Left colon (tissue), 2 donors: ENCODE data around the gene SHH. TPM values are rescaled to one million over a fixed set of nuclear protein-coding genes. Genes with fewer than 3 reads are reported as not detected.

ENCODE experiments used
- ATAC-seq: fragments of 200-7000 bp; cut with Tn5 transposase; one replicate; pipeline ENCODE4 v1.9.1; 2020; ENCODE audit warnings: mild to moderate bottlenecking, moderate library complexity
- DNase-seq, 2 donors: peaks; one replicate each; pipeline ENCODE4 v3.0.0-alpha.2; 2020
- intact Hi-C, 2 donors: fragments of 100-400 bp; cut with DNase I in 1 of 2; cut with micrococcal nuclease in 1 of 2; formaldehyde crosslinking; loops; one replicate each; pipeline versions ENCODE4 v1.11.2 to v1.14.0; 2022; cut with DNase I, micrococcal nuclease
- total RNA-seq, 2 donors: library from RNA; stranded (reverse); fragmentation: NEBNext Ultra II Directional; extraction: Animal tissue kit (Norgen Biotek cat#: 25700); gene quantifications; one replicate each; pipeline ENCODE4 v1.2.1, GENCODE V29; 2021
- donor health status: DM: no; HTN: no; CAD: no.
- donor health status: DM: yes; HTN: yes; CAD: no.

SHH gene
- total RNA-seq, 2 donors from 2014 or later: 3.4 to 9.4 TPM

- no peak for DNase-seq
- no peak for ATAC-seq
- intact Hi-C loops: loop anchor here in 1 of 2 donors (5.0 to 10.0 kb wide), 2 partner anchors 676 to 963 kb away; no protein-coding TSS in a partner anchor
Measured at GRCh38 chr7:155798673-155799439, 13.4 kb downstream of the SHH start.

- DNase-seq: no peak
- intact Hi-C loops: loop anchor here in 1 of 2 donors (5.0 to 10.0 kb wide), 2 partner anchors 677 to 965 kb away; no protein-coding TSS in a partner anchor
- ATAC-seq: peak; percentile 26
Measured at GRCh38 chr7:155797262-155798250, 14.7 kb downstream of the SHH start.

DNA sequence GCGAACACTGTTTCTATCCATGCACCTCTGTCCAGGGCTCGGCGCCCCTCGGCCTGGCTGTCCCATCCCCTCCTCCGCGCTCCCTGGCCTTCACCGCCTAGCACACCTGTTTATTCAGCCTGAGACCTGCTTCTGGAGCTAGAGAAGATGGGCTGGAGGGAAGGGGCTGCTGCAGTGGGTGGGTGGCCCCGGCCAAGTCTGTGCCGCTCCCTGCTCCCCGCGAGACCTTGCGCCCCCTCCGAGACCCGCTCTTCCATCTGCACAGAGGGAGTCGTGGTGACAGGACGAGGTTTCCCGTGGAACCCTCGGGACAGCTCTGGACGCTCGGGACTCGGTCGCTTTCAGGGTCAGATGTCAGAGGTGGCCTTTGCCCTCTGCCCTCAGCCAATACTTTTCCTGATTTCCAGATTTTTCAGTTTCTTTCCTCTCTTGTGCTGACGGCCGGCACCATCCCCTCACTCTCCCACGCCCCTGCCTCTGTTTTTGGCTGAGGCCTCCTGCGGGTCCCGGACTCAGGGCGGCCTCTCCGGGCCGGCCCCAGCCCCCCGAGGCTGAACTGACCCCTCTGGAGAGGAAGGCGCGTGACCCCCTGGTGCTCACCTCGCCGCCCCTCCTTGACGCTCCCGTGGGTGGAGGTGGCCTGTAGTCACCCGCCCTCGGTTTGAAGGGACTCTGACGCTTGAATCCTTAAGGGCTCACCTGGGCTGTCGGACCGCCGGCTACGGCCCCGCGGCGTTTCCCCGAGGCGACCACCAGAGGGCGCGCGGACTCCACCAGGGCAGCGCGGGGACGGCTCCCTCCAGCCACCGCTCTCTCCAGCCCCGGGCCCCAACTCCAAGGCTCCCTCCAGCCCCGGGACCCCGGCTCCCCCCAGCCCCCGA lies 15.6 kb downstream of the SHH start:
- DNase-seq (peak in 1 of 2 donors; percentile 76), ATAC-seq (peak; percentile 89)
- intact Hi-C loops: loop anchor here in 1 of 2 donors (5.0 to 10.0 kb wide), 2 partner anchors 678 to 966 kb away; no protein-coding TSS in a partner anchor

DNA sequence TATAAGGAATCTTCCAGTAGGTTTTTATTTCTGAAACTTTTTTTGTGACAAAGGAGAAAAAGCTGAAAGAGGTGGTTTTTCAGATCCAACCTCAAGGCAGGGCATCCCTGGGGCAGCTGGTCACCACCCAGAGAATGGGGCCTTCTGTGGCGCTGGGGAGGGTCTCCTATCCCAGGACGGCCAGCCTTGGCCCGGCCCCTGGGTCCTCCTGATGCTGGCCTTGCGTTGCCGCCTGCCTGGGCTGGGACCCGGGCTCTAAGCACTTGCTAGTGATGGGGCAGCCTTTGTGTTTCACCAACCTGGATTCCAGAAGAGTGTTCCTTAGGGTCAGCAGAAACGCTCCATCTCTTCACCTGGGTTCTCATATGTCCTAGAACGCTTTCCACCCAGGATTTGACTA lies 16.3 kb downstream of the SHH start:
- DNase-seq: no peak
- no peak for ATAC-seq
- intact Hi-C loops: loop anchor here in 1 of 2 donors (5.0 to 10.0 kb wide), 2 partner anchors 679 to 966 kb away; no protein-coding TSS in a partner anchor

GRCh38 chr7:155795401-155795800 lies 16.9 kb downstream of the SHH start:
- intact Hi-C loops: loop anchor here in 1 of 2 donors (5.0 to 10.0 kb wide), 2 partner anchors 679 to 967 kb away; no protein-coding TSS in a partner anchor
- ATAC-seq: no peak
- no peak for DNase-seq

DNA sequence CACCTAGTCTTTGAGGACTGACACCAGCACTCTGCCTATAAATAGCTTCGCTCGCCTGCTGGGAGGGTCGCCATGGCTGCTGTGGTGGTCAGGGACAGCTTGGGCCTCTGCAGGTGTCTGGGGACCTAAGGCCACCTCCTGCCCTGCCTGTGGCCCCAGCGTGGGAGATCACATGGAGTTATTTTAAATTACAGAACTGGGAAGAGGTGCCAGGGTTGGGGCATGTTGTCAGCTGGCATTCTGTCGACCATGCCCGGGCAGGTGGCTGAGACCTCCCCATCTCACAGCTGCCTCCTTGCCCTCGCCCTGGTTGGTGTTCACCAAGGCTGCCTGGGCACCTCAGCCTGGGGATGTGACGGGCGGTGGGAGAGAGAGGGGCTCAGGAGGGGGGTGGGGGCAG lies 18.1 kb downstream of the SHH start:
- intact Hi-C loops: loop anchor here in 1 of 2 donors (10.0 kb wide), 1 partner anchor 681 kb away; no protein-coding TSS in a partner anchor
- DNase-seq (no peak), ATAC-seq (no peak)

DNA sequence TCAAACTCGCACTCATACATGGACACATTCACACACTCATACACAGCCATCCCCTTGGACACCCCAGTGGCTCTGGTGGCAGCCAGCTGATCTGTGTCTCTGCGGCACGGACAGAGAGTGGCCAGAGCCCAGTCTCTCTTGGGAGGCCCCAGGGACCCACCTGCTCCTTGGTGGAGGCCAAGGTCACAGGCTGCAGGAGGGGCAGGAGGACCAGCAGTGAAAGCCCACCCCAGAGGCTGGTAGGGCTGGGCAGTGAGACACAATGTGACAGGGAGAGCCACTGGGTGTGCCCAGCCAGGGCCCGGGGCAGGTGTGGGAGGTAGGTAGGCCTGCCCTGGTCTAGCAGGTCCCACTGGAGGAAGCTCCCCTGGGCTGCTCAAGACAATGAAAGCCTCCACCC lies 18.5 kb downstream of the SHH start:
- DNase-seq: no peak
- intact Hi-C loops: loop anchor here in 1 of 2 donors (10.0 kb wide), 1 partner anchor 681 kb away; no protein-coding TSS in a partner anchor
- no peak for ATAC-seq

GRCh38 chr7:155792999-155793560 lies 19.2 kb downstream of the SHH start:
- no peak for ATAC-seq
- intact Hi-C loops: loop anchor here in 1 of 2 donors (10.0 kb wide), 1 partner anchor 682 kb away; no protein-coding TSS in a partner anchor
- DNase-seq: no peak

GRCh38 chr7:155792315-155792960 lies 19.8 kb downstream of the SHH start:
- no peak for ATAC-seq
- DNase-seq: no peak
- intact Hi-C loops: loop anchor here in 1 of 2 donors (10.0 kb wide), 1 partner anchor 682 kb away; no protein-coding TSS in a partner anchor

DNA sequence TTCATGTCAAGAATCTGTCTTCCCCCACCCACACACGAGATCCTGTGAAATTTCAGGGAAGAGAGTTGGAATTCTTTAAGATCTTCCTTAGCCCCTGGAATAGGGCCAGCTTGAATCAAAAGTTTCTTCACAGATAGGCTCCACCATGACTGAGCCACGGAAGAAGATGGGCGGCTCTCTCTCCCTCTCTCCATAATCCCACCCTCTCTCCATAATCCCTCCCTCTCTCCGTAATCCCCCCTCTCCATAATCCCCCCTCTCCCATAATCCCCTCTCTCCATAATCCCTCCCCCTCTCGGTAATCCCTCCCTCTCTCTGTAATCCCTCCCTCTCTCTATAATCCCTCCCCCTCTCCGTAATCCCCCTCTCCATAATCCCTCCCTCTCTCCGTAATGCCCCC lies 20.4 kb downstream of the SHH start:
- DNase-seq: no peak
- intact Hi-C loops: loop anchor here in 1 of 2 donors (10.0 kb wide), 1 partner anchor 683 kb away; no protein-coding TSS in a partner anchor
- no peak for ATAC-seq

- intact Hi-C loops: loop anchor here in 1 of 2 donors (10.0 kb wide), 1 partner anchor 684 kb away; no protein-coding TSS in a partner anchor
- DNase-seq: no peak
- ATAC-seq: no peak
Measured at GRCh38 chr7:155791214-155791737, 21.0 kb downstream of the SHH start.

- ATAC-seq: no peak
- intact Hi-C loops: loop anchor here in 1 of 2 donors (10.0 kb wide), 1 partner anchor 684 kb away; no protein-coding TSS in a partner anchor
- no peak for DNase-seq
Measured at GRCh38 chr7:155790666-155791065, 21.6 kb downstream of the SHH start.

DNA sequence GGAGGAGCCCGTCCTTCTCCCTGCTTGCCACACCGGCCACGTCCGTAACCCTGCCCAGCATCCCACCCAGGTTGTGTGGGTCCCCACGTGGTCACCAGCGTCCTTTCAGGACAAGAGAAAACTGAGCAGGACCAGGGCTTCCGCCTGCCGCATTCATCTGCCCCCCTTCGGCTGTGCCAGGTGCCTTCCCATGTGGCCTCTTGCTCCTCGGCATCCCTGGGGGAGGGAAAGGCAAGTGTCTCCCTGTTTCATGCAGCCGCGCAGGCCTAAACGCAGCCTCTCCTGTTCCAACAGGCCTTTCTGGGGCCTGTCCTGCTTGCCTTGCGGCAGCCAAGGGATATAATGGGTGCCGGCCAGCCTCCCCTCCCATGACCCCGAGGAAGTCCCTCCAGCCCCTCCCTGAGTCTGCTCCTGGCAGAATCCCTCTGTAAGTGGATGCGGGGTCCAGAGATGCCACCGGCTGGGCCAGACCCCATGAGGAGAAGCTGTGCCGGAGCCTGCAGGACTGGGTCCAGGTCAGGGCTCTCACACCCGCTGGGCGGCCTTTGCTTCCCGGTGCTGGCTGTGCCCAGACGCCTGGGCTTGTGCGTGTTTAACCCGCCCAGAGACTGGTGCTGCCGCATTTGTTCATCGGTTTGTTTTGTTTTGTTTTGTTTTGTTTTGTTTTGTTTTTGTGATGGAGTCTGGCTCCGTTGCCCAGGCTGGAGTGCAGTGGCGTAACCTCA lies 23.1 kb downstream of the SHH start:
- ATAC-seq: no peak
- no peak for DNase-seq
- intact Hi-C loops: no loop called here

DNA sequence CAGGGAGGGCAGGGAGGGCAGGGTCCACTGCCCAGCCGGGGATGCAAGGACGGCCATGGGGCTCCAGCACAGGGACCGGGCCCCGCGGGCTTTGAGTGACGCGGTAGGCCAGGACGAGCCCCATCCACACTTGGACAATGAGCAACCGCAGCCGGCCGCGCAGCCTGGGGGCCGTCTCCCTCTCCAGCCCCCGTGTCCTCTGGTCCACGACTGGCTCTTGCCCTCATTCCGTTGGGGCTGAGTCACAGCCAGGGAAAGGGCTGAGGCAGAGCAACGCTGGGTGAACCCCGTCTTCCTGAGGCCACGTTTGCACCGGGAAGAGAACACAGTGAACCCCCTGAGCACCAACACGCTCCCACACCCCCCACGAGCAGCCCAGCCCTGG lies 23.7 kb downstream of the SHH start:
- intact Hi-C loops: no loop called here
- DNase-seq: no peak
- ATAC-seq: no peak

DNA sequence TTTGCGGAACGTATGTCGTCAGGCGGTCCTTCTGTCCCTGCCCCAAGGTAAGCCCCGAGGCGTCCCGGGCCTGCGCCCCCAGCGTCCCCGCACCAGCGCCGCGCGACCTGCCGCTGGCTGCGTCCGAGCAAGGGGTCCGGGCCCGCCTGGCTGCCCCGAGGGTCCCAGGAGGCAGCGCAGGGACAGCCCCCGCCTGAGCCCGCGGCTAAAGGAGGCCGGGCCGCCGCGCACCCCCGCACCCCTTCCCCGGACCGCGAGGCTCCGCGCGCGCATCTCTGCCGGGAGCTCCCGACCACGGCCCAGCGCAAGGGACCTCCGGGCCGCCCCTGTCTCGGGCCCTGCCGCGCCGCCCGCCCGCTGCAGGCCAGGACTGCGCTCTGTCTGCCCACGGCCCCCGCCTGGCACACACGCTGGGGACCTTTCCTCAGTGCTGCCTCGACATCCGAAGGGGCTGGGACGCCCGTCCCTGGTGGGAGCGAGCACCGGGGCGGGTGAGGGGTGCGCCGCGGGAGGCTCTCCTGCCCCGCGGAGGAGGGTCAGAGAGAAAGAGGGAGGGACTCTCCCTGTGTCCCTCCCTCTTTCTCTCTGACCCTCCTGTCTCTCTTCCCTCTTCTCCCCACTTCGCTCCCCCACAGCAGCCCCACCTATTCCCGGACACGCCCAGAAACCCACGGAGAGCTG lies 25.0 kb downstream of the SHH start:
- ATAC-seq: peak; percentile 47
- intact Hi-C loops: no loop called here
- DNase-seq: no peak

- ATAC-seq (no peak), DNase-seq (no peak)
- intact Hi-C loops: no loop called here
Measured at GRCh38 chr7:155786491-155786890, 25.8 kb downstream of the SHH start.
